B cell (primary cell): ENCODE data around the gene POU2F3. TPM values are rescaled to one million over a fixed set of nuclear protein-coding genes. Genes with fewer than 3 reads are reported as not detected.

Experiments used
- ATAC-seq: fragments of 200-7000 bp; cut with Tn5 transposase; one replicate; pipeline ENCODE4 v1.10.0; 2021; ENCODE audit warnings: low read depth, mild to moderate bottlenecking, moderate number of reproducible peaks, moderate library complexity
- CTCF ChIA-PET: fragments of 350-600 bp; sonication (Branson Sonifier 250); formaldehyde crosslinking; loops from one replicate; lab custom pipeline; 2021; ENCODE audit warnings: antibody characterized with exemption, inconsistent platforms; lab: Charles Lee
- POLR2A ChIA-PET: fragments of 350-600 bp; sonication (Branson Sonifier 250); formaldehyde crosslinking; loops from one replicate; lab custom pipeline; 2021; ENCODE audit warnings: antibody characterized with exemption; lab: Charles Lee
- DNase-seq: peaks from one replicate; pipeline ENCODE4 v3.0.0; 2013
- H2AFZ ChIP-seq: 2 replicates; pipeline ENCODE4 v1.6.1; 2012; ENCODE audit warnings: mild to moderate bottlenecking, low read depth, low read length; ENCODE audit not compliant: insufficient read depth, poor library complexity, severe bottlenecking
- H3K27ac ChIP-seq, 2 donors: 1 replicate in 1 of 2; 2 replicates in 1 of 2; pipeline ENCODE4 v1.5.1; 2012 to 2013; ENCODE audit warnings: low read length in 2 of 2, mild to moderate bottlenecking in 2 of 2, moderate library complexity in 1 of 2
- H3K27me3 ChIP-seq, 4 experiments: fragments of 200-600 bp in 1 of 4; sonication (generic) in 1 of 4; replicated peaks in 1 of 4; 1 replicate in 2 of 4; 2 replicates in 2 of 4; pipeline versions ENCODE4 v1.6.1 to v1.7.0; 2013 to 2016; ENCODE audit warnings: low read length in 3 of 4, mild to moderate bottlenecking in 2 of 4, mixed read lengths in 1 of 4, moderate library complexity in 1 of 4; ENCODE audit not compliant: insufficient read depth in 4 of 4, control insufficient read depth in 3 of 4; ENCODE audit errors: control extremely low read depth in 1 of 4
- H3K36me3 ChIP-seq, 2 experiments: replicated peaks in 1 of 2; 1 replicate in 1 of 2; 2 replicates in 1 of 2; pipeline versions ENCODE4 v1.6.1 to v1.7.1; 2013; ENCODE audit warnings: low read length in 1 of 2; ENCODE audit not compliant: insufficient read depth in 2 of 2, control insufficient read depth in 1 of 2; ENCODE audit errors: control extremely low read depth in 1 of 2, extremely low read depth in 1 of 2
- H3K4me1 ChIP-seq, 2 donors: fragments of 200-600 bp in 1 of 2; sonication (generic) in 1 of 2; 1 replicate in 1 of 2; 2 replicates in 1 of 2; pipeline versions ENCODE4 v1.5.1 to v1.6.1; 2013 to 2017; ENCODE audit warnings: low read length in 2 of 2; ENCODE audit not compliant: control insufficient read depth in 2 of 2, insufficient read depth in 2 of 2
- H3K4me2 ChIP-seq: replicated peaks from 2 replicates; pipeline ENCODE3; 2012; ENCODE audit warnings: mild to moderate bottlenecking, low read depth, low read length; ENCODE audit not compliant: poor library complexity, severe bottlenecking
- H3K4me3 ChIP-seq, 5 experiments: fragments of 200-600 bp in 1 of 5; sonication (generic) in 1 of 5; 1 replicate in 3 of 5; 2 replicates in 2 of 5; pipeline versions ENCODE4 v1.5.1 to v1.7.0; 2011 to 2016; ENCODE audit warnings: low read length in 4 of 5, mild to moderate bottlenecking in 4 of 5, low read depth in 2 of 5, control low read depth in 1 of 5, moderate library complexity in 1 of 5; ENCODE audit not compliant: insufficient read depth in 1 of 5; ENCODE audit errors: control extremely low read depth in 1 of 5, extremely low read depth in 1 of 5
- H3K79me2 ChIP-seq: fragments of 200-600 bp; sonication (generic); one replicate; pipeline ENCODE4 v1.6.0; 2016; ENCODE audit warnings: low read length; ENCODE audit not compliant: control insufficient read depth, insufficient read depth
- H3K9ac ChIP-seq: fragments of 200-600 bp; sonication (generic); 2 replicates; pipeline ENCODE4 v1.6.1; 2017; ENCODE audit warnings: mild to moderate bottlenecking, low read length, moderate library complexity
- H3K9me3 ChIP-seq, 3 donors: one replicate each; pipeline versions ENCODE4 v1.6.1 to v1.7.1; 2013; ENCODE audit warnings: low read length in 2 of 3; ENCODE audit not compliant: control insufficient read depth in 2 of 3, insufficient read depth in 1 of 3; ENCODE audit errors: control extremely low read depth in 1 of 3
- H4K20me1 ChIP-seq: 2 replicates; pipeline ENCODE4 v1.6.0; 2012; ENCODE audit warnings: mild to moderate bottlenecking, low read length; ENCODE audit not compliant: insufficient read depth, control insufficient read depth, poor library complexity, severe bottlenecking
- H3K27ac Mint-ChIP-seq: one replicate; pipeline ENCODE4 v1.8.0; 2021; ENCODE audit warnings: mixed read lengths
- H3K27me3 Mint-ChIP-seq: one replicate; pipeline ENCODE4 v1.8.0; 2021; ENCODE audit warnings: mixed read lengths
- H3K4me1 Mint-ChIP-seq: one replicate; pipeline ENCODE4 v1.8.0; 2021; ENCODE audit warnings: mixed read lengths
- H3K4me3 Mint-ChIP-seq: one replicate; pipeline ENCODE4 v1.8.0; 2021; ENCODE audit warnings: mixed read lengths
- H3K9me3 Mint-ChIP-seq: one replicate; pipeline ENCODE4 v1.8.0; 2022; ENCODE audit warnings: mixed read lengths; ENCODE audit not compliant: insufficient read depth
- CTCF ChIP-seq: fragments of 200-600 bp; IDR thresholded peaks from one replicate; pipeline ENCODE4 v1.8.0; 2022; ENCODE audit warnings: antibody characterized with exemption, mild to moderate bottlenecking
- EZH2 ChIP-seq: IDR thresholded peaks from 2 replicates; pipeline ENCODE4 v1.6.1; 2012; ENCODE audit warnings: borderline replicate concordance, low read depth, mild to moderate bottlenecking, moderate library complexity, low read length; ENCODE audit not compliant: insufficient read depth, poor library complexity, severe bottlenecking
- WGBS: methylation state at CpG from one replicate; pipeline ENCODE4 v1.1.5; 2013; ENCODE audit warnings: missing lambda C conversion rate; ENCODE audit not compliant: insufficient coverage; 5-methylcytosine and 5-hydroxymethylcytosine counted together
- intact Hi-C: fragments of 100-400 bp; cut with micrococcal nuclease; formaldehyde crosslinking; loops from one replicate; pipeline ENCODE4 v1.10.0; 2022
- polyA plus RNA-seq: library from polyadenylated mRNA; depleted of rRNA; stranded (reverse); fragments of >200 nt; gene quantifications from 2 replicates; pipeline ENCODE4 v1.2.3, GENCODE V29; 2012
- total RNA-seq, 2 donors: library from RNA; stranded (reverse); fragments of 120-200 nt in 1 of 2; gene quantifications; 1 replicate in 1 of 2; 2 replicates in 1 of 2; pipeline versions ENCODE4 v1.2.3 to v1.2.4, GENCODE V29; 2013 to 2022

Gene POU2F3
- total and polyA plus RNA-seq, 2 donors (not counting 1 experiment from before 2014, with no cell fraction given): not detected

GRCh38 chr11:120226714-120227113 lies 13.2 kb upstream of the POU2F3 start:
- Histone ChIP-seq H2AFZ (no peak overlapping the region), H3K4me1 (peaks cover 7 to 8% of the 10 kb centered on the region in 2 donors), H3K4me2 (no peak overlapping the region), H3K9me3 (no peaks in the 10 kb centered on the region), H3K4me3 (no peak overlapping the region), H3K79me2 (no peaks in the 10 kb centered on the region), H3K27me3 (no peaks in the 10 kb centered on the region), H3K36me3 (no peaks in the 10 kb centered on the region), H3K27ac (no peak overlapping the region), H3K9ac (no peak overlapping the region), H4K20me1 (no peaks in the 10 kb centered on the region)
- Mint-ChIP-seq H3K4me3 (no peak overlapping the region), H3K4me1 (peaks cover 14% of the 10 kb centered on the region), H3K27me3 (peaks cover 19% of the 10 kb centered on the region), H3K27ac (no peak overlapping the region), H3K9me3 (no peaks in the 10 kb centered on the region)
- DNase-seq (no peak), ATAC-seq (no peak)
- ChIA-PET POLR2A (no interaction called here), CTCF (no interaction called here)
- WGBS: 83% methylated on average over 8 of the region's 13 CpGs
- TF ChIP-seq CTCF: no peak
- no peak for TF ChIP-seq EZH2
- intact Hi-C loops: no loop called here

GRCh38 chr11:120227228-120227852 lies 12.6 kb upstream of the POU2F3 start:
- Histone ChIP-seq H3K27ac (no peak overlapping the region), H3K36me3 (no peaks in the 10 kb centered on the region), H3K4me2 (no peak overlapping the region), H3K27me3 (no peaks in the 10 kb centered on the region), H3K9ac (no peak overlapping the region), H2AFZ (no peak overlapping the region), H3K9me3 (no peaks in the 10 kb centered on the region), H3K4me3 (no peak overlapping the region), H4K20me1 (no peaks in the 10 kb centered on the region), H3K79me2 (no peaks in the 10 kb centered on the region), H3K4me1 (peaks cover 7 to 8% of the 10 kb centered on the region in 2 donors)
- intact Hi-C loops: no loop called here
- 80% methylated on average over 2 of the region's 5 CpGs for WGBS
- Mint-ChIP-seq H3K27ac (no peak overlapping the region), H3K9me3 (no peaks in the 10 kb centered on the region), H3K4me3 (no peak overlapping the region), H3K27me3 (peaks cover 19% of the 10 kb centered on the region), H3K4me1 (peaks cover 14% of the 10 kb centered on the region)
- TF ChIP-seq CTCF (no peak), EZH2 (no peak)
- ChIA-PET CTCF (no interaction called here), POLR2A (no interaction called here)
- no peak for DNase-seq
- ATAC-seq: no peak
